Transverse colon (tissue), 4 donors: ENCODE data around the gene LARGE1. TPM values are rescaled to one million over a fixed set of nuclear protein-coding genes. Genes with fewer than 3 reads are reported as not detected.

ENCODE experiments used
- DNase-seq: peaks from one replicate; pipeline ENCODE4 v3.0.0-alpha.2; 2019
- H3K27ac ChIP-seq, 4 donors: fragments of 200-600 bp; sonication (generic); 2 replicates each; pipeline ENCODE4 v1.5.1; 2016 to 2018; ENCODE audit warnings: inconsistent platforms in 4 of 4
- H3K27me3 ChIP-seq: fragments of 200-600 bp; sonication (generic); 2 replicates; pipeline ENCODE4 v1.5.1; 2017; ENCODE audit warnings: inconsistent platforms
- H3K36me3 ChIP-seq, 4 donors: fragments of 200-600 bp; sonication (generic); 2 replicates each; pipeline ENCODE4 v1.5.1; 2017 to 2019; ENCODE audit warnings: inconsistent platforms in 4 of 4
- H3K4me1 ChIP-seq, 4 donors: fragments of 200-600 bp; sonication (generic); 2 replicates each; pipeline ENCODE4 v1.5.1; 2017 to 2020; ENCODE audit warnings: inconsistent platforms in 4 of 4
- H3K4me3 ChIP-seq, 4 donors: fragments of 200-600 bp; sonication (generic); 1 replicate in 1 of 4; 2 replicates in 3 of 4; pipeline versions ENCODE4 v1.5.1 to v1.6.1; 2017 to 2019; ENCODE audit warnings: inconsistent platforms in 4 of 4
- H3K9me3 ChIP-seq, 2 donors: fragments of 200-600 bp; sonication (generic); 2 replicates each; pipeline ENCODE4 v1.5.1; 2017 to 2019; ENCODE audit warnings: inconsistent platforms in 2 of 2
- EP300 ChIP-seq: sonication (generic); formaldehyde crosslinking; IDR thresholded peaks from one replicate; pipeline ENCODE4 v1.6.1; 2017; ENCODE audit warnings: antibody characterized with exemption, low read depth
- POLR2A ChIP-seq: fragments of 450-650 bp; IDR thresholded peaks from one replicate; pipeline ENCODE4 v1.6.1; 2016; ENCODE audit warnings: antibody characterized with exemption, mild to moderate bottlenecking, moderate library complexity
- POLR2AphosphoS5 ChIP-seq, 3 donors: sonication (generic); formaldehyde crosslinking; IDR thresholded peaks; one replicate each; pipeline ENCODE4 v1.6.1; 2016; ENCODE audit warnings: antibody characterized with exemption in 3 of 3
- WGBS, 2 donors: methylation state at CpG; one replicate each; pipeline ENCODE4 v1.1.5; 2018; ENCODE audit warnings: low coverage in 1 of 2; 5-methylcytosine and 5-hydroxymethylcytosine counted together
- in situ Hi-C, 4 donors: fragments of 200-750 bp; cut with MboI; loops; one replicate each; pipeline versions ENCODE4 v1.15.0 to v1.15.1; 2017; ENCODE audit warnings: low sequenced_read_pairs in 3 of 4, low pct_ligation_motif_present in 1 of 4, low pct_unique_long_range_greater_than_20kb in 1 of 4
- intact Hi-C: fragments of 100-400 bp; cut with DNase I; formaldehyde crosslinking; loops from one replicate; pipeline ENCODE4 v1.15.1; 2023; ENCODE audit warnings: low total_unique reads
- total RNA-seq, 4 donors: library from RNA; depleted of rRNA; stranded (reverse); fragments of >200 nt; gene quantifications; one replicate each; pipeline ENCODE4 v1.1.0, GENCODE V29; 2016
- TF ChIP-seq, protein P1 (sequence below), 5 experiments: fragments of 200-600 bp in 3 of 5; fragments of 450-650 bp in 2 of 5; sonication (generic) in 3 of 5; IDR thresholded peaks; 1 replicate in 2 of 5; 2 replicates in 3 of 5; pipeline ENCODE4 v1.5.1; 2016 to 2017; ENCODE audit warnings: antibody characterized with exemption in 5 of 5, inconsistent platforms in 3 of 5, mild to moderate bottlenecking in 2 of 5, moderate library complexity in 1 of 5

LARGE1 gene
- total RNA-seq, 4 donors from 2014 or later: 46.5 to 304 (median 80.5) TPM

DNA sequence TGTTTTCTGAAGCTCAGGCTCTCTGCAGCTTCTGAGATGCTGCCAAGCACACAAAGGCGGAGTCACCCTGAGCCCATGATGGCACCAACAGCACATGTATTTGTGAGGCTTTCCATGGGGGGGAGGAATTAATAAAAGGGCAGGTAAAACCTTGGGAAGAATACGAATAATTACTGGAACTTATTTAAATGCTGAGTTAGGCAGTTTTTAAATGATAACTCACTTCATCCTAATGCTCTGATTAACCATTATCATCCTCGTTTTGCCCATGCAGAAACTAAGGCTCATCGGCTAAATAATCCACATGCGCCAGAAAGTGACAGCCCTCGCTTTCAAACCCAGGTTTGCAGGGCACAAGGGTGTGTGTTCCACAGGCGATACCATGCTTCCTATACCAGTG, 35.4 kb downstream of the LARGE1 start:
- H3K27ac ChIP-seq: no peak overlapping the region
- 82 to 93% methylated on average over 5 to 7 of the region's 7 CpGs for WGBS, 2 donors
- DNase-seq: no peak
- in situ Hi-C loops: no loop called here
- no peaks in the 10 kb centered on the region for H3K27me3 ChIP-seq
- intact Hi-C loops: no loop called here
- H3K9me3 ChIP-seq: no peaks in the 10 kb centered on the region
- H3K36me3 ChIP-seq: no peaks in the 10 kb centered on the region
- H3K4me1 ChIP-seq: no peaks in the 10 kb centered on the region
- TF ChIP-seq POLR2A (no peak), EP300 (no peak), POLR2AphosphoS5 (IDR thresholded peaks at IDR 0.05) (no peak)
- TF ChIP-seq, protein P1, sequence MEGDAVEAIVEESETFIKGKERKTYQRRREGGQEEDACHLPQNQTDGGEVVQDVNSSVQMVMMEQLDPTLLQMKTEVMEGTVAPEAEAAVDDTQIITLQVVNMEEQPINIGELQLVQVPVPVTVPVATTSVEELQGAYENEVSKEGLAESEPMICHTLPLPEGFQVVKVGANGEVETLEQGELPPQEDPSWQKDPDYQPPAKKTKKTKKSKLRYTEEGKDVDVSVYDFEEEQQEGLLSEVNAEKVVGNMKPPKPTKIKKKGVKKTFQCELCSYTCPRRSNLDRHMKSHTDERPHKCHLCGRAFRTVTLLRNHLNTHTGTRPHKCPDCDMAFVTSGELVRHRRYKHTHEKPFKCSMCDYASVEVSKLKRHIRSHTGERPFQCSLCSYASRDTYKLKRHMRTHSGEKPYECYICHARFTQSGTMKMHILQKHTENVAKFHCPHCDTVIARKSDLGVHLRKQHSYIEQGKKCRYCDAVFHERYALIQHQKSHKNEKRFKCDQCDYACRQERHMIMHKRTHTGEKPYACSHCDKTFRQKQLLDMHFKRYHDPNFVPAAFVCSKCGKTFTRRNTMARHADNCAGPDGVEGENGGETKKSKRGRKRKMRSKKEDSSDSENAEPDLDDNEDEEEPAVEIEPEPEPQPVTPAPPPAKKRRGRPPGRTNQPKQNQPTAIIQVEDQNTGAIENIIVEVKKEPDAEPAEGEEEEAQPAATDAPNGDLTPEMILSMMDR (IDR thresholded peaks at IDR 0.05): no peak
- no peak overlapping the region for H3K4me3 ChIP-seq

DNA sequence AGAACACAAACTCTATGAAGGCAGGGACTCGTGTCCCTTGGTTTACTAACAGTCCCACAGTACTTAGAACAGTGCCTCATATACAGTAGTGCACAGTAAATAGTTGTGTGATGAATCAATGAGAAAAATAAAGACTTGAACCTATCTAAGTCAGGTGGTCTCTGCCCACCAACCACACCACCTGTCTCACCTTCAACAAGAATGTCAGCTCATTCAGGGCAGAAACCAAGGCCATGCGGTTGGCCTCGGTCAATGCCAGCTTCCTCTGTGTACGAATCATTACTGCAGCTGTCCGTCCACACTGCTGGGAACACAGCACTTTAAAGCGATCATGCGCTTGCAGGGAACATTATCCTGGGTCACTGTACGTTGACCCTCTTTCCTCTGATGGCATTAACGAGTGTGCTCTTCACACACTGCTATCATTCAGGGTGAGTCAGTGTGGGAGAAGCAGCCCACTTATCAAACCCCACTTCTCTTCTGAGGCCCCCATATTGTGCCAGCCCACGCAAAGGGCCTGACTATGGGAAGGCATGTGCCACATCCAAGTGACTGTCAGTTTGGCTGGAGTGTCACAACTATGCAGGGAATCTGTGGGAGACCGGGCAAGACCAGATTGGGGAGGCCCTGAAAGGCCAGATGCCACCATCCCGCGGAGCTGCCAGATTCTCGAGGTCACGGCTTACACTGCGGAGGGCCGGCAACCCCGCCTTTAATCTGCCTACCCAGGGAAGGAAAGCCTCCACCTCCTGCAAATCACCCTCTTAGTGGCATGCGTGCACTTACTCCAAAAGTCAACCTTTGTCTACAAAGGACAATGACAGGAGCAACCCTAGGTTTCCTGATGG, 36.1 kb downstream of the LARGE1 start:
- 83 to 96% methylated on average over 1 to 19 of the region's 19 CpGs for WGBS, 2 donors

DNA sequence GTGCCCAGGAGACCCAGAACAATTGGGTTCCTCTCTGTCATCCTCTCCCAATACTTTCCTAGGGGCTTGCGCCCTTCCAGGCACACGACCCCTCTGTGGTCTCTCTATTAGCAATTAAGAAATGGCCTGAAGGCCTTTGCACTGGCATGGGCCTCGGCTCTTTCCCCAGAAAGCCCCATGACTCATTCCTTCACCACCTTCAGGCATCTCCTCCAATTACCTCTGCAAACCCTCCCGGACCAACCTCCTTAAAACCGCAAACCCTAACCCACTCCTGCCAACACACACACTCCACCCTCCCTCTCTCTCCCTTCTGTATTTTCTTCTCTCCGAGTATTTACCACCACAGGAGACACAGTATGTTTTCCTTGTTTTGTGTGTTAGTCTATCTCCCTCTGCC, 36.7 kb downstream of the LARGE1 start:
- WGBS, 2 donors: 78 to 85% methylated on average over 6 of the region's 6 CpGs
- in situ Hi-C loops (no loop called here), intact Hi-C loops (no loop called here)
- no peak overlapping the region for H3K27ac ChIP-seq
- TF ChIP-seq EP300 (no peak), POLR2A (no peak), POLR2AphosphoS5 (IDR thresholded peaks at IDR 0.05) (no peak)
- TF ChIP-seq, protein P1 (IDR thresholded peaks at IDR 0.05): no peak
- no peaks in the 10 kb centered on the region for H3K4me1 ChIP-seq
- no peak overlapping the region for H3K4me3 ChIP-seq
- H3K27me3 ChIP-seq: no peaks in the 10 kb centered on the region
- H3K36me3 ChIP-seq: no peaks in the 10 kb centered on the region
- no peak for DNase-seq
- H3K9me3 ChIP-seq: no peaks in the 10 kb centered on the region

More for the DNA sequence above, 36.1 kb downstream of the LARGE1 start:
- H3K4me1 ChIP-seq: no peaks in the 10 kb centered on the region
- H3K27me3 ChIP-seq: no peaks in the 10 kb centered on the region
- in situ Hi-C loops (no loop called here), intact Hi-C loops (no loop called here)
- H3K9me3 ChIP-seq: no peaks in the 10 kb centered on the region
- DNase-seq: no peak
- no peak overlapping the region for H3K4me3 ChIP-seq
- H3K27ac ChIP-seq: no peak overlapping the region
- TF ChIP-seq POLR2AphosphoS5 (IDR thresholded peaks at IDR 0.05) (no peak), EP300 (no peak), POLR2A (no peak)
- TF ChIP-seq, protein P1 (IDR thresholded peaks at IDR 0.05): no peak
- no peaks in the 10 kb centered on the region for H3K36me3 ChIP-seq

DNA sequence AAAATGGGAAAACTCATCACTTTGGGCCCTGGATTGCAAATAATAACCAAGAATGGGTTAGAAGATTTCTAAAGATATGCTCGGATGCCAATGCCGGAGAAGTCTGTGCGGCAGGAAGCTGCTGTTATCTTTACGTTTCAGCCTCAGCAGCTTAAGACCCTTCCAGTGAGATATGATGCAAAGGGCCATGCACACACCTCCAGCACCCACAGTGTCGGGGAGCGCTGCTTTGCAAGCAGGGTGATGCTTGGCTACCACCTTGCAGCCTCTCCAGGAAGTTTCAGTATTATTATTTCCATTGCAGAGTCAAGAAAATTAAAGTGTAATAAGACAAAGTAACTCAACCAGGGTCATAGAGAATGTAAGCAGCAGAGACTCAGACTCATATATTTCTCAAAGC, 37.3 kb downstream of the LARGE1 start:
- H3K27me3 ChIP-seq: no peaks in the 10 kb centered on the region
- no peaks in the 10 kb centered on the region for H3K36me3 ChIP-seq
- in situ Hi-C loops: no loop called here
- no peaks in the 10 kb centered on the region for H3K4me1 ChIP-seq
- TF ChIP-seq POLR2AphosphoS5 (IDR thresholded peaks at IDR 0.05) (no peak), POLR2A (no peak)
- no peaks in the 10 kb centered on the region for H3K9me3 ChIP-seq
- 74 to 94% methylated on average over 4 to 6 of the region's 6 CpGs for WGBS, 2 donors
- no peak for DNase-seq
- no peak overlapping the region for H3K27ac ChIP-seq
- no peak overlapping the region for H3K4me3 ChIP-seq
- intact Hi-C loops: no loop called here
